GM21526 (cell line): Measurements from ENCODE around the gene NDUFB4.

Experiments used
- ATAC-seq: cut with Tn5 transposase; IDR thresholded peaks from one replicate; pipeline ENCODE4 v1.9.1; 2021; ENCODE audit warnings: moderate library complexity; ENCODE audit not compliant: unreplicated experiment, low FRiP score

Gene NDUFB4

GRCh38 chr3:120596116-120596852, at the start of gene NDUFB4:
Gene NDUFB4, plus strand, starts transcription at chr3:120596336. Its CDS starts 24 bp downstream, at chr3:120596360.
- ATAC-seq = peak; percentile 94

DNA sequence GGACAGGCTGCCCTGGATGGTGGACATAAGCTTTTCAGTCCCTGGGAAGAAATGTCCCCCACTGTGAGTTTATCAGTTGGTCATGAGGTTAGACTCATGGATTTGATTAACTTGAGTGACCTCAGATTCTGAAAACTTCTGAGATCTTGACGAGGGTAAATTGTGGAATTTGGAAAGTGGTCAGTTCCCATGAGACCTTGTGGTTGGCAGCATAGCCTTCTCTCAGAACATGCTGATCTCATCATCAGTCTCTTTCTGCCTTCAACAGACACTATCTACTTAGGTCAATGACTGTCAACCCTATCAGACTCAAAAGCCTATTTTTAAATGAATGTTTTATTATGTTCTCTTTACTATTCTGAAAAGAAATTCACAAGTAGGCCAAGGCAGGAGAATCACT, 45.6 kb upstream of the NDUFB4 start:
- no peak for ATAC-seq

- ATAC-seq = no peak
Observed at GRCh38 chr3:120552184-120553172, 43.7 kb upstream of the NDUFB4 start.

DNA sequence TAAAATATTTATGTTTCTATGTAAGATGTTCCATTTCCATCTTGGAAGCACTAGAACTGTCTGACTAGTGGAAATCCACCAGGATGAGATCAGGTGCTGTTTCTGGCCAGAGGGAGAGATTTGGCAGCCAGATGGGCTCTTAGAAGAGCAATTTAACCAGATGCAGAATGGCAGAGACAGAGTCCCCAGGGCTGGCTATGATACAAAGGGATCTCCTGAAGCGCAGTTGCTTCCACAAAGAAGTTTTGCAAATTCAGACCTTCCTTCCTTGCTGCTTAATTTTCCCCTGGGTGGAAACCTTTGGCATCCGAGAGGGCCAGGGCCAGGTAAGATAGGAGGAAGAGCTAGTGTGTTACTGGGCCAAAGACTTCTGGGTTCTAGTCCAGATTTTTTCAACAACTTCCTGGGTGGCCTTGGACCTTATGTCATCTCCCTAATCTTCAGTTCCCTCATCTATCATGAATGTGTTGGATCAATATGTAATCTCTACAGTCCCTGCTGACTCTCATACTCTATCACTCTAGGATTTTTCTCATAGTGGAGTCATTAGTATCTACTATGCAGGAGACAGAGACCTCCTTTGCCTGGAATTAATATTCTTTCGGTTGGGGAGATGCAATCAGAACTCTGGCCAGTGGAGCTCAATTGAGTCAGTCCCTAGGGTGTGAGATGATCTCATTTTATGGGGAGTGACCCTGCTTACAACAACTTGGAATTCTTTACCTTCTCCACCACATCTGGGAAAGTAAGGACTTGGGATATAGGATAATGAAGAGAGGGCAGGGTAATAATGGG, 41.1 kb upstream of the NDUFB4 start:
- ATAC-seq = no peak

DNA sequence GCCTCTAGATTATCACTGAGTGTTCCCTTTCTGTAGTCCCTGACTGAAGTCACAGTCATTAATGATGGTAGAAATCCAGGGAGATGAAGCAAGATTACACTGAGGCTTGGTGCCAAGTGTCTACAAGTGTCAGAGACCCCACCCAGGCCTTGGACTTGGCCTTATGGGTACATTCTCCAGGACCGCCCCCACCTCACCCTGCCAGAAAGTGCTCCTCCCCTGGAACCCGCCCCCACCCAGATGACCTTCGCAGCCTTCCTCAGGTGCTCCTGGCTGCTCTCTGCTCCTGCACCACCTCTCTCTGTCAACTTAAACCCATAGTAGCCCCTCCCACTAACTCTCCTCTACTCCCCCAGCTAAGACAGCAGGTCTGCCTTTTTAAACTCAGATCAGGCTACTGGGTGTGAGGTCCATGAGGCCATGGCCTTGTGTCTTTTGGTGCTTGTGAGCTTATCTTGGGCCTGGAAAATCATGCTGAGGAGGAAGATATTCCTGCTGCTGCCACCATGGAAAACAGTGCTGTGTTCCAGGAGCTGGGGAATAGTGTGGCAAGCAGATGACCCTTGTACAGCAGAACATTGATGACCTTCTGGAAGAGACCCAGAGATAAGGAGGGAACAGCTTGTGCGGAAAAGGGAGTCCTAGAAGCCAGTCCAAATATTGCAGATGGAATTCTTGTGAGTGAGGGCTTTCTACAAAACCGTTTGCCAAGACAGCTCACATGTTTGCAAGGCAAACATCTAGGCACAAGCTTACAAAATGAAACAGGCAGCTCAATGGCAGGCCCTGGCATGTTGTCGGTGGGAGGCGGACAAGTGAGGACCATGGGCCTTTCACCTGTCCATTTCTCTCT, 40.3 kb upstream of the NDUFB4 start:
- ATAC-seq = no peak

- ATAC-seq = no peak
Observed at GRCh38 chr3:120557115-120557514, 39.0 kb upstream of the NDUFB4 start.

GRCh38 chr3:120558771-120559241, 37.3 kb upstream of the NDUFB4 start:
- peak; percentile 96 for ATAC-seq

DNA sequence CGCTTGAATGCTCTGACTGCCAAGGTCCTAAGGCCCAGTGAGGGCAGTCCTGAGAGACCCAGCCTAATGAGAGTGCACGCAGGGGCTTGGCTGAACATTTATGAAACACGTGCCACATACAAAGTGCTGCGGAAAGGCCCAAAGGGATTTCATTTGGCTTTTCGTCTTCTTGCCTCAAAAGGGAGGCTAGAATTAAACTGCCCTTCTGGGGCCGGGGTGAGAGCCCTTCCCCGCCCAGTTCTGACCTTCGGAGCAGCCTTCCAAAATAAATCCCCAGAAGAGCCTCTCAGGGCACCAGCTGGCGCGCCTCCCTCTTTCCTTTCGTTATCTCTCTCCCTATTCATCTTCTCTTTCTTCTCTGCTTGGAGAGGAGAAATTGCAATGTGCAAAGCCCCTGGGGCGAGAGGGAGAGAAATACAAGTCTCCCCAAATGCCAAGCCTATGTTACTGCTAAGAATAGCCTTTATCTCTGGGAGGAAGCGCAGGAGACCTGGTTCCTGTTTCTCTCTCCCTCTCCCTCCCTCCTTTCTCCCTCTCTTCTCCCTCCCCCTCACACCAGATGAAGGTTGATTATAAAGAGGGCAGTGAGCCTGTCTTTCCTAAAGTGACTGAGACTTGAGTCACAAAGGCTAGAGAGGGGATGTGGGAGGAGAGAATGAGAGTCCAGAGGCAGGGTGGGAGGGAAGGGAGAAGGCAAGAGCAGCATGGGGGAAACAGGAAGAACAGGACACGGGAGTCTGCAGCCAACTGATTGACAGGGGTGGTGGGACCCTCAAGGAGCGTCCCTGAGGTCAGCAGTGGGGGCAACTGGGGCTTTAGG, 36.7 kb upstream of the NDUFB4 start:
- peak; percentile 18 for ATAC-seq

DNA sequence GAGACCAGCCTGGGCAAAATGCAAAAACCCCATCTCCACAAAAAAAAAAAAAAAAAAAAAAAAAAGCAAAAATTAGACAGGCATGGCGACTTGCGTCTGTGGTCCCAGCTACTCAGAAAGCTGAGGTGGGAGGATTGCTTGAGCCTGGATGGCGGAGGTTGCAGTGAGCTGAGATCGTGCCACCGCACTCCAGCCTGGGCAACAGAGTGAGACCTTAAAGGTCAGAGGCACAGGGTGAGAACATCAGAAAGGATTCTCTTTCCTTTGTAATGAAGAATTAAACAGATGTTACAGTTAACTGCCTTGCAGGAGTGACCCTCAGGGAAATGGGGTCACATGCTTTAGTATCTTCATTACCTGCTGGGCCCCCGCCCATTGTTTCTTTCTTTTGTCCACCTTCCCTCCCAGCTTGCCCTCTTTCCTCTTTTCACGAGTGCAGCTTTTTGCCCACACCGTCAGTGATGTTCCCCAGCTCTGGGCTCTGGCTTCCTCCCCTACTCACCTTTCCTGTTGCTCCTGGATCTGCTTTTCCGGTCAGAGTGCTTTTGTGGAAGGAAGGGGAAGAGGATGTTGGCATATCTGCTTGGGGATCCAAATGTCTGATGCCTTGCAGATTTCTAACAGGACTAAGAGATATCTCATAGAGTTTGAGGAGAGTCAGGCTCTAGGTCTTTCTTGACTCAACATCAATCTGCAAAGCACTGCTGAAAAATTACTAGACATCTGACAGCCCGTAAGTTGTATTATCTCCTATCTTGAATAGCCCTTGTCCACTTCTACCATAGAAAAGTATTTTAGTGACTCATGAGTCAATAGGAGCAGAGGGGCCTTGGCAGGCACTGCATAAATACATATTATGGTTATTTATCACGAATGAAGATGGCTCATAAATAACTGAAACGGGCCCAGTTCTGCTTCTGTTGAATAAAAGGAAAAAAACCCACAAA, 35.6 kb upstream of the NDUFB4 start:
- no peak for ATAC-seq

DNA sequence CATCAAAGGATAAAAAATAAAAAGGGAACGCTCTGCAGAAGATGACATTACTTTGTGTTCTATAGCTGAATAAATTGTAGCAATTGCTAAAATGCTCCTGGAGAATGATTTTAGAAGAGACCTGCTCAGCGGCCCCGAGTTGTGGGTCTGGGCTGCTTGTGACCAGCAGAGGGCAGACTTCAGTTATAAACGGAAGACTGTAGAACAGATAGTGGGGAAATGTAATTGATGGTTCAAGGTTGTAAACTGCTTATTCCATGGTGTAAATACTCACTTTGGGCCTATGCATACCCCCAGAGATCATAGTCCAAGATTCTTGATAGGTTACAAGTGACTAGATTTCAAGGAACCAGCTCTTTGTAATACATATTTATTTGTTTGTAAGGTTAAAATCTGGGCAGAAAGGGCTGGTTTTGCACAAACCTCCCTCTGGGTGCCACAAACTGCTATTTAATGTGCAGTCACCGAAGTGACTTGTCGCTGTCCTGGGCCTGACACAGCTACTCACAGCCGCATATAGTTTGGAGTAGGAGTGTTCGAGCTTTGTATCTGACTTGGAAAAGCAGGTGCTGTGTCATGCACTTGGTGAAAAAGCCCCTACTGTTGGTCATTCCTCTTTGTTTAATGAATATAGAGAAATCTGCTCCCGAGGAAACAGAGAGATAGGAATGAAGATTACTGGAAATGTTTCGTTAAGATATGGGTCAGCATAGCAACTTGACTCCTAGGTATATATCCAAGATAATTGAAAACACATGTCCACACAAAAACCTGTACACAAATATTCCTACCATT, 34.7 kb upstream of the NDUFB4 start:
- peak; percentile 60 for ATAC-seq

DNA sequence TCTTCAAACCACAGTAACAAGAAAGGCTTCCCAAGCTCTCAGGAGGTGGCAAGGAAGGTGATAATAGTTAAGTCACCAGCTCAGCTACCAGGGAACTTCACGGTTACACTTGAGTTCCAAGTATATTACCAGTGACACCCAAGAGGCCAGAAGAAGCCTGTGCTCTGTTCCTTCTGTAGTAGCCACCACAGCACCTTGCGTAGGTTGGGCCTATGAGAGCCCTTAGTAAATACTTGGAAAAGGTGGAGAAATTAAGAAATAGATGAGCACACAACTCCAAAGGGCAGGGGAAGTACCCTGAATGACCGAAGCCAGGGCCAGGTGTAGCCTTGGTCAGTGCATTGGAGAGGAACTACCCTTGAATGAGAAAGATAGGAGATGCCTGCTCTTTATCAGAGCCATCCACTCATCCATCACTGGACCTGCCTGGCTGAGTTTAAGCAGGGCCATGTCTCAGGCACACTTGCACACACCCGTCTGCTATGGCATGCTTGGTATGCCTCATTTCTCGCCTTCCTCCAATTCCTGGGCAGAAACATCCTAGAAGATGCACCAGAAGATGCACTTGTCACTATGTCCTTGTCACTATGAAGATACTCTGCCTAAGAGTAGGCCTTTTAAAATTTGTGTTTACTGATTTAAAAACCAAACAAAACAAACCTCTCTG, 32.6 kb upstream of the NDUFB4 start:
- no peak for ATAC-seq

DNA sequence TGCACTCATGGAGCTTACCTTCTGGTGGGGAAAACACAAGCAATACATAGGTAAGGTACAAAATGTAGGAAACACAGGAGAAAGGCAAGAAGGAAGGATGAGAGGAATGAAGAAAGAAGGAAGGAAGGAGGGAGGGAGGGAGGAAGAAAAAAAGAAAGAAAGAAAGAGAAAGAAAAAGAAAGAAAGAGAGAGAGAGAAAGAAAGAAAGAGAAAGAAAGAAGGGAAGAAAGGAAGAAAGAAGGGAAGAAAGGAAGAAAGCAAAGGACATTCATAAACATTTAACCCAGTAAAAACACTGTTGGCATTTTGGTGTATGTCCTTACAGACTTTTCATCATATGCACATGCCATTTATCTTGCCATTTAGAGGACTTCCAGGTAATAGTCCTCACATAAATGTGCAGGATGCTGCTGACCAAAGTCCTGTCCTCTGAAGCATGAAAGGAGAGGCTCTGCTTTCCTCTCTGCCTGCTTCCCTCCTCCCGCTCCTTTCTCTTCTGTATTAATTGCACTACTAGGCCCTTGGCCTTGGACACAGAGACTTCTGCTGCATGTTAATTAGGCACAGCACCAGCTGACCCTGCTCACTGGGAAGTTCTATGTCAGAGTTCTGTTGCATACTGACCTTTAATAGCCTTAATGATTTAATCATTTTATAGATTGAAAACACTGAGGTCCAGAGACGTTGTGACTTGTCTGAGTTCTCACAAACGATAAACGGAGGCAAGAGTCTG, 29.7 kb upstream of the NDUFB4 start:
- no peak for ATAC-seq

GRCh38 chr3:120567370-120568201, 28.6 kb upstream of the NDUFB4 start:
- no peak for ATAC-seq

- no peak for ATAC-seq
Observed at GRCh38 chr3:120568202-120568531, 28.0 kb upstream of the NDUFB4 start.

DNA sequence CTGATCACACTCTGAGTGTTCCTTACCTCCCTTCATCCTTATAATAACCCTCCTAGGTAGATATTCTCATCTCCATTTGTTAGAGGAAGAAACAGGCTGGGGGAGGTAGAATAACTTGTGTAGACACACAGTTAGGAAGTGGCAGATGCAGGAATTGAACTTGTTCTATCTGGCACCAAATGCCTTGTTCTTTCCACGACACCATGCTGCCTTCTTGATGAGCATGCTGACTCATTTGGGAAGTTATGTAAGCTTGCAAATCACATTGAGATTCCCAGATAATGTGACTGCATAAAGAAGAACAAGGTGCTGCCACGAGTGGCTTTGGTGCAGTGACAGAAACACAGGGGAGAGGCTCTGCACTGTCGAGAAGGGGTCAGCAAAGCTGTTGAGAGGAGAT, 27.5 kb upstream of the NDUFB4 start:
- ATAC-seq = no peak
